HG02884 (cell line): ENCODE measurements around the gene OR2B6.

Experiments used
- ATAC-seq: cut with Tn5 transposase; IDR thresholded peaks from one replicate; pipeline ENCODE4 v1.9.1; 2021; ENCODE audit warnings: mild to moderate bottlenecking, moderate library complexity; ENCODE audit not compliant: unreplicated experiment

The OR2B6 gene

DNA sequence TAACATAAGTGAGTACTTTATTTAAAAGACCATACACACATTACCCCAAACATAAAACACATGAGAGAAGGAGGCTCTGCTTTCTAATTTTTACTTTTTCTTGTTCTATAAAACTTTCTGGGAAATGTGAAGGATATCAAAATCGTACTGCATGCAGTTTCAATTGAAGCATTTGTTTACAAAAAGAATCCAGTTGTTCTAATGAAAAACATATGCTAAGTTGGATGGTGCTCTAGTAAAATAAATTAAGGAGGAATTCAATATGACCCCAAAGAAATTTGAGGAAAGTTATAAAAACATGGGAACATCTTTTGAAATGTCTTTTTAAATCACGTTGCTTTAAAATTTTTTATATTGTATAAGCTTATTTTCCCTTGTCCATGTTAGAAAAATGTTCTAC lies 37.6 kb downstream of the OR2B6 start:
- ATAC-seq, result no peak

DNA sequence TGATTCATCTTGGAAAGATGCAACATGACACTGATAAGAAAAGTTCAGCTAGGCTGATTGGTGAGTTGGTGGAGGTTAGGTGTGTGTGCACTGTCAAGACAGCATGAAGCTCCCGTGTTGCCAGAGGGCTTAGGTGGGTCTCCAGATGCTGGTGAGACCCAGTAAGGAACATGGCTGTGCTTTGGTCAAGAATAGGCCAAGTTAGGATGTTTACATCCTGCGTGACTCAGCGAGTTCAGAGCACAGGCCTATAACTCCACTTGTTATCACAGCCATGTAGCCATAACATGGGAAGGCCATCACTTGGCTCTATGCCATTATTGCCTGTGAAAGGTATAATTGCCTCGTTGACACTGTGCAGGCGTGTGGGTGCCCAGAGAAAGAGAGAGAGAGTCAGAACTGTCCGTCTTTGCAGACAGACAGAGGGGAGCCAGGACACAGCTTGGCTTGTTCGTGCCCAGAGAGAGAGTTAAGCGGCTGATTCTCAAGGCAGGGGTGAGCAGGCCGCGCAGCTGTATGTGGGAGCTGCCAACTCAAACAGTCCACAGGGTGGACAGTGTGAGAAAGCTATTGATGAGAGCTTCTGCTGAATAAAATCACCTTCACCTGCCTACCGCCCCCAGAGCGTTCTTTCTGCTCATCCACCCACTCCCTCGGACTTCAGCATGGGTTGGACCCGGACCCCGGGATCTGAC lies 43.5 kb downstream of the OR2B6 start:
- no peak for ATAC-seq

DNA sequence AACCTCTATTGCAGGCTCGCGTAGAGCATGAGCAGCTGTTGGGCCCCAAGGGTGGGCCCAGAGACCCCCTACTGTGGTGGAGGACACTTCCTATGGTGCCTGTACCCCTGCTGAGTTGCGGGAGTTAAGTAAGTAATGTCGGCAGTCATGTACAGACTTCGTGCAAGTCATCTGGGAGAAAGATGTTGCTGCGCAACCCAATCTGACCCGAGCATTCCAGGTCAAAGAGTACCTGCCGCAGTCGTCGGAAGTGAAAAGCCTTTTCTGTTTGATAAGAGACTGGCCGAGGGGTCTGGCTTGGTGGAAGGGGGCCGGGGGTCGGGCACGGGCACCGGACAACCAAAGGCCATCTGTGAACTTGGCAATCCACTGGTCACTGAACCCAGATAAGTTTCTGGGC lies 44.3 kb downstream of the OR2B6 start:
- no peak for ATAC-seq

DNA sequence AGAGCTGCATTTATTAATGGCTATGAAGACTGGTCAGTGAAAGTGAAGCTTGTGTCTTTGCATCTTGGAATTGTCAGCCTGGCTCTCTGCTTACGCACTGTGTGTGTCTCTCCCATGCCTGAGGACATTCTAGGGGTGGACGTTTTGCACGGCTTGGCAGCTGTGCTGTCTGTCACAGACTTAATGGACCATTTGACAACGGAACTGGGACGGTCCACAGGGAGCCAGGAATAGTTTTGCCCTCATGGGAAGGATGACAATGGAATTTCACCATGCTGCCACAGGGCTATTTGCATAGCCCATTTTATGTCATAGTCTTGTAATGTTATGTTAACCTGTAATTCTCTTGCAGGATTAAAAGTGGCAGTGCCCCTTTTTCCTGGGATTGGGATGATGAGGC lies 44.7 kb downstream of the OR2B6 start:
- no peak for ATAC-seq

- ATAC-seq, result no peak
These were observed 45.1 kb downstream of the OR2B6 start for GRCh38 chr6:28002161-28002560.

DNA sequence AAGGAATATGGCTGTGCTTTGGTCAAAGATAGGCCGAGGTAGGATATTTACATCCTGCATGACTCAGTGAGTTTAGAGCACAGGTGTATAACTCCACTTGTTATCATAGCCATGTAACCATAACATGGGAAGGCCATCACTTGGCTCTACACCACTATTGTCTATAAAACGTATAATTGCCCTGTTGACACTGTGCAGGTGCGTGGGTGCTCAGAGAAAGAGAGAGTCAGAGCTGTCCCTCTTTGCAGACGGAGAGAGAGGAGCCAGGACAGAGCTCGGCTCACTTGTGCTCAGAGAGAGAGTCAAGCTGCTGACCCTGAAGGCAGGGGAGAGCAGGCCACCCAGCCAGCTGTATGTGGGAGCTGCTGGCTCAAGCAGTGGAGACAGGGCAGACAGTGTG lies 46.0 kb downstream of the OR2B6 start:
- ATAC-seq, result no peak

- no peak for ATAC-seq
These were observed 46.6 kb downstream of the OR2B6 start for GRCh38 chr6:28003661-28004060.

DNA sequence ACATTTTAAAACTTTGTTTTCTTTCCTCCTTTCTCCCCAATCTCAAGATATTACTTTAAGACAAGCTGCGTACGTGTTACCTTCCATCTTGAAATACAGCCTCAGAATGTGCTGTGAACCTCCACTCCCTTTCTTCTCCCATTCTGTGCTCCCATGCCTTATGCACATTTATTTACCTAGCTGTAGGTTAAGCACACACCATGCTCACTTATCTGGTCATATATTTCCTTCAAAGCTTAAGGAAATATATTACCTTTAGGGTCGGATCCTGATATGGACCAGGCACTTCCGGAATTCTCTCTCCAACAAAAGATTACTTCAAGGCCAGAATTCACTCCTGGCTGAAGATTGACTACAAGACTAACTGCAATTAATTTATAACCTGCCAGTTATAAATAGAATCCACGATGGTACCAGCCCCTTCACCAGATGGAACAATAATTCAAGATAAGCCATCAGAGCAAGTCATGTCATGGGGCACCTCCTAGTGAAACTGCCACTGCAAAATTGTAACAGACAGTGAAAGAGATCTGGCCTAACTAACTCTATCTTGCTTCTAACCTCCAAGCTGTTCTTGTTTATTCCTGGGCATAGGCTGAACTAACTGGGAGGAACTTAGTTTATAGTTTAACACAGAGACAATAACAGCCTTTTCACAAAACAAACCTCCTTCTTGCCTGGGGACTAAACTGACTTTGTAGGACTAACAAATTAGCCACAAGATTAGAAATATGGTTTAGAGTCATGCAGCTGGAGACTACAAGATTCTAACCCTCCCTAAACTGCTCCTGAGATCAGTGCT lies 47.5 kb downstream of the OR2B6 start:
- ATAC-seq, result no peak

GRCh38 chr6:28005152-28005890 lies 48.3 kb downstream of the OR2B6 start:
- no peak for ATAC-seq

DNA sequence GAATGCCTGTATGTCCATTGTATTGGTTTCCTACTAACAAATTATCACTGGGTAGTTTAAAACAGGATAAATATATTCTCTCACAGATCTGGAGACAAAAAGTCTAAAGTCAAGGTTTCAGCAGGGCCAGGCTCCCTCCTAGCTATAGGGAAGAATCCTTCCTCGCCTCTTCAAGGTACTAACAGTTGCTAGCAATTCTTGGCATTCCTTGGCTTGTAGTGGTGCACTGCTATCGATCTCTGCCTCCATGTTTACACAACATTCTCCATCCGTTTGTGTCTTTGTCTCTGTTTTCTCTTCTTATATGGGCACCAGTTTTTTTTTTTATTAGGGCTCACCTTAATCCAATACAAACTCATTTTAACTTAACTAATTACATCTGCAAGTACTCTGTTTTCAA lies 48.9 kb downstream of the OR2B6 start:
- ATAC-seq, result no peak
